Parietal lobe (tissue), 1 donor: Measurements from ENCODE around the gene GPR108. TPM values are rescaled to one million over a fixed set of nuclear protein-coding genes. Genes with fewer than 3 reads are reported as not detected.

Source experiments
- total RNA-seq: library from RNA; depleted of rRNA; stranded (reverse); fragments of >200 nt; gene quantifications from one replicate; pipeline ENCODE4 v1.2.3, GENCODE V29; 2014

The GPR108 gene
- total RNA-seq: 14.1 TPM

GRCh38 chr19:6737284-6737872, at the start of gene GPR108:
TSS of gene GPR108 (minus strand) at chr19:6737580. CDS start at chr19:6737576, 4 bp downstream.

DNA sequence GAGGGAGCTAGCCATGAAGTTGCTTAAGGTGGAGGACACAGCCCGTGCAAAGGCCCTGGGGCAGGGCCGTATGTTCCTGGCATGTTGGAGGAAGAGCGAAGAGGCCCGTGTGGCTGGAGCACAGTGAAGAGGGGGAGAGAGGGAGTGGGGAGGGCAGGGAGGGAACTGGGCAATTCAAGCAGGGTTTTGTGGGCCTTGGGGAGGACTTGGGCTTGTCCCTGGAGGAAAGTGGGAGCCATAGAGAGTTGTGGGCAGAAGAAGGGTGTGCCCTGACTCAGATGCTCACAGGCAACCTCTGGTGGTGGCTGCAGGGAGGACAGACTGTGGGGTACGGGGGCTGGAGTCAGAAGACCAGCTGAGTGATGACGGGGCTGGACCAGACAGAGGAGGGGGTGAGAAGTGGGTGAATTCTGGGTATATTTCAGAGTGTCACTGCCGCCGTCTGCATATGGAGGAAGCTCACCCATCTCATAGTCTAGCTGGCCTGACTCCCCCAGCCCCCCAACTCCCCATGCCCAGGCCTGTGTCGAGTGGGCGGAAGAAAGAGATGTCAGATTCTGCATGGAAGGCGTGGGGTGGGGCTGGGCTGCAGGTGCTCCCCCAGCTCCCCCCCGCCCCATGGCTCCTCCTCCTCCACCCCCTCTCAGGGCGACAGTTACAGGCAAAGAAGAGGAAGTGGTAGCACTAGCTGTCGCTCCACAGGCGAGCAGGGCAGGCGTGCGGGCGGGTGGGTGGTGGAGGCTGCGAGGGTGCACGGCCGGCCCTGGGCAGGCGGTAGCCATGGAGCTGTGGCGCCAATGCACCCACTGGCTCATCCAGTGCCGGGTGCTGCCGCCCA, 34.9 kb upstream of the GPR108 start, which contains the start of gene VAV1:
TSS of gene VAV1 (plus strand) at position 681 of the 838 bp plus-strand sequence. CDS start at position 781, 100 bp downstream.

GRCh38 chr19:6767357-6768235, 30.2 kb upstream of the GPR108 start, which contains the start of gene SH2D3A:
TSS of gene SH2D3A (minus strand) at chr19:6767435. CDS start at chr19:6763748, 3,687 bp downstream.

GRCh38 chr19:6739390-6739882, 2.1 kb upstream of the GPR108 start, which contains the start of gene TRIP10:
TSS of gene TRIP10 (plus strand) at chr19:6739680. CDS start at chr19:6739762, 82 bp downstream.

DNA sequence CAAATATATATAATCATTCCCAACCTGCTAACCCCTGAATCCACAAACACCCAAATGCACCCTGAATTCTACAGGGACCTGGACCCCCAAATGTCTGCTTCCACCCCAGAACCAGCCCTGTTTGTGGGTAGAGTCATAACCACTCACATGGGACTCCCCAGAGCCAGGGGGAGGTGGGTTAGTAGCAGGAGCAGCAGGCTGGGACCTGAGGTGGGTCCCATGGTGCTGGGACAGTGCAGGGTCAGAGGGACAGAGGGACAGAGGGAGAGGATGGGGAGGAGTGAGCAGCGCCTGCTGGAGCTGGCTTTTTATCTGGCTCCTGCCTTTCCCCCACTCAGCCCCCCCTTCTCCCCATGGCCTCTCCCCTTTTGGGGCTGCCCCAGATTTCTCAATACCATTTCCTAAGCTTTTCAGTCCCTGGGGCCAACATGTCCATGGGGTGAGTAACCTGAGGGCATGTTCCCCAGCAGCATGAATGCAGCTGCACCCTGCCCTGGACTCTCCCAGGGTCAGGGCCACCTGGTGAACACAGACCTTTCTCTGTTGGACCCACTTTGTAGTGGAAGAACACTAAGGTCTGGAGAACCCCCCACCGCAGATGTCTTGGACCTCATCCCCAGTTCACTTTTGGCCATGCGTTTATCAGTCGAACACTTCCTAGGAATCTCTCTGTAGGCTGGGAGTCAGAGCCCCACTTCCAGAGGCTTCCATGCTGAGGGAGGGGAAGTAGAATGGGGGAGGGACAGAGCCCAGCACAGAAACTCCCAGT, 16.8 kb downstream of the GPR108 start, which contains the start of gene C3:
TSS of gene C3 (minus strand) at position 282 of the 769 bp plus-strand sequence. CDS start at position 221, 61 bp downstream.

Other genes with a start within 250 kb of the GPR108 start
- gene TUBB4A, start 235.3 kb downstream of the GPR108 start, total RNA-seq: 215 TPM
- gene TNFSF9, start 206.6 kb downstream of the GPR108 start, total RNA-seq: 1.9 TPM
- gene CD70, start 146.4 kb downstream of the GPR108 start, total RNA-seq: not detected
- not detected for gene TNFSF14, start 67.4 kb downstream of the GPR108 start, total RNA-seq
- gene C3, start 16.9 kb downstream of the GPR108 start, total RNA-seq: 35.4 TPM
- 2.5 TPM for gene TRIP10, start 2.1 kb upstream of the GPR108 start, total RNA-seq
- gene SH2D3A, start 29.9 kb upstream of the GPR108 start, total RNA-seq: 0.31 TPM
- 1.6 TPM for gene VAV1, start 35.1 kb upstream of the GPR108 start, total RNA-seq
- gene ADGRE1, start 150.0 kb upstream of the GPR108 start, total RNA-seq: not detected